NOMO-1 (cell line): Measurements from ENCODE around the gene MESD.

ENCODE experiments used
- DNase-seq, 2 experiments: peaks; one replicate each; lab custom pipeline; 2025; ENCODE audit not compliant: unreplicated experiment in 2 of 2; lab: John Stamatoyannopoulos, UW

Gene MESD

GRCh38 chr15:81015621-81016488 is 26.2 kb upstream of the MESD start:
- DNase-seq, result no peak

DNA sequence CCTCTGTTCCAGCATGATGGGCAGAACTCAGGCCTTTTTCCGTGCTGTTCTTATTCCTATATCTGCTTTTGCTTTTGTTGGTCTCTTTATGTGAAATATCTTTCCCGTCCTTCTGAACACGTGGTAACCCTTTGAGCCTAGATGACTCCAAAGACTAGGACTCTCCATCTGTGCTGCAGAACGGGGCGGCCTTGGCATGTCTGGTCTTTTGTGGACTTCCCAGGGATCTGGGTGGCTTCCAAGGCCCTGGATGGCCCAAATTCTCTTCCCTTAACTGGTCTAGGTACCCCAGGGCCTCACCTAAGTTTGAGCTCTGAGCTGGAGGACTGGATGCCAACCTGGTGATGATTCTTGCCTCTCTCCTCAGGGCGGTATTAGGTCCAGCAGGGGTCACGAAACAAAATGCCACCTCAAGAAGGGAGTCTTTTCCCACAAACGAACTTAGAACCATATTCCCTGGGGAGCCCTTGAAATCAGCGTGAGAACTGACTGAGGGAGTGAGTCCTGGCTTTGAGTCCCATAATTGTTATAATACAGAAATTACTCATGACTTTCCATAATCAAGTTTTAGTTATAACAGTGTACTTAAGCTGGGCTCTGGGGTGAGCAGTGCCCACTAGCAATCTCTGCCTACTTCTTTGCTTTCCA is 25.0 kb upstream of the MESD start:
- DNase-seq, result no peak

DNA sequence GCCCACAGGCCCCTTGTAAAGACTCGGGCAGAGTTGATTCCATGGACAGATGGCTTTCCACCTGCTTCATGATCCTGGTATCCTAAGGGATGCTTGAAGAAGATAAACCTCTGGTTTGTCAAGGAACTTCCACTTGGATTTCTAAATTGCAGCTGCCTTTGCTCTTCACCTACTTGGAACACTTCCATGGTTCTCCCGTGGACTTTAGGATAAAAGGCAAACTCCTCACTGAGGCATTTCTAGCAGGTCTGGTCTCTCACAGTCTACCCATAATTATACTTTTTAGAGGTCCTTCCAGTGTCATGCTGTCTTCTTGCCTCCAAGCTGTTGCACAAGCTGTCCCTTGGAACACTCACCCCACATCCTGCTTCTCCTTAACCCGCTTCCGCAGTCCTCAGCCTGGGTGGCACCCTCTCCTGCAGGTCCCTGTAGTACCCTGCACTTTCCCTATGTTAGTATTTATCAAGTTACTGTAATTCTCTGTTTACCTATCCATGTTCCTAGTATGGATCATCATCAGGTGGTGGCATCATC is 23.8 kb upstream of the MESD start:
- DNase-seq, result no peak

- no peak for DNase-seq
These were observed 23.0 kb upstream of the MESD start for GRCh38 chr15:81012588-81012987.

GRCh38 chr15:81011593-81011992 is 22.0 kb upstream of the MESD start:
- DNase-seq, result no peak

- DNase-seq, result no peak
These were observed 20.5 kb upstream of the MESD start for GRCh38 chr15:81010086-81010485.

- no peak for DNase-seq
These were observed 18.7 kb upstream of the MESD start for GRCh38 chr15:81008312-81008711.

DNA sequence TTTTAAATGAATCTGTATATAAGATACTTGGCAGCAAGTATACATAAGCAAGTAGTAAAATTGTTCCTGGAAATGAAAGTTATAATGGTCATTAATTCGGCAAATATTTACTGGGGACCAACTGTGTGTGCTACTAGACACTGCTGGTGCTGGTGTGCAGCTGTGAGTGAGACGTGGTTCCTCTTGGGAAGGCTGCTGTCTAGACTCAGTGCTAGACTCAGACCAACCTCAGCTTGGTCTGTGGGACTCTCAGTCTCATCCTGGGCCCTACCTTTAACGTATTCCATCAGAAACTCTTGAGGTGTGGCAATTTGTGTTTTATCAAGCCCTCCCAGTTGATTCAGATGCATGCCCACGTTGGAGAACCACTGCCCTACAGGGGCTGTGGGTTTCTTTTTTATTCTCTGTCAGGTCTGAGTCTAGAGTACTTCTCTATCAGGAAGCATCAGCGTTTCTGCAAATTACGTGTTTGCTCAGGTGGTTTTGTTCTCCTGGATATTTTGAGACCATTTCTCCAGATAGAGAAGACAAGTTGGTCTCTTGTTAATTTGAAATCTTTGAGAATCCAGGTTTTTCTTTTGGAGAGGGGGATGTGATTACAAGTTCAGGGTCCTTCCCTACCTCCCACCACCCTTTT is 17.9 kb upstream of the MESD start:
- DNase-seq, result no peak

DNA sequence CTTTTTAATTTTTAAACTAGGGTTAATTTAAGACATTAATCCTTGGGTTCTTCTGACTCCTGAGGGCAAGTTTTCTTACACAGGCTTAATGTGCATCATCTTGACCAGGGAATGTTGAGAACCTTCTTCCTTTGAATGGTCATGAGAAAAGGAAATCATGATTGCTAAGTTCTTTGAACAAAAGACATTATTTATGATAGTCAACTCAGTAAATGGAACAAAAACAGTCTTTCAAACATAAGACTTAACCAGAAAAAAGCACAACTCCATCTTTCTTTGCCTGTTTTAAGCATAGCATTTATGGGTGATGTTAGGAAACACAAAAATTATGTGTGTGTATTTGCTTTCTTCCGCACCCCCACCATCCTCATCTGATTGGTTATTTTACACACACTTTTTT is 16.5 kb upstream of the MESD start:
- no peak for DNase-seq

GRCh38 chr15:81003097-81003350 is 13.4 kb upstream of the MESD start:
- no peak for DNase-seq

DNA sequence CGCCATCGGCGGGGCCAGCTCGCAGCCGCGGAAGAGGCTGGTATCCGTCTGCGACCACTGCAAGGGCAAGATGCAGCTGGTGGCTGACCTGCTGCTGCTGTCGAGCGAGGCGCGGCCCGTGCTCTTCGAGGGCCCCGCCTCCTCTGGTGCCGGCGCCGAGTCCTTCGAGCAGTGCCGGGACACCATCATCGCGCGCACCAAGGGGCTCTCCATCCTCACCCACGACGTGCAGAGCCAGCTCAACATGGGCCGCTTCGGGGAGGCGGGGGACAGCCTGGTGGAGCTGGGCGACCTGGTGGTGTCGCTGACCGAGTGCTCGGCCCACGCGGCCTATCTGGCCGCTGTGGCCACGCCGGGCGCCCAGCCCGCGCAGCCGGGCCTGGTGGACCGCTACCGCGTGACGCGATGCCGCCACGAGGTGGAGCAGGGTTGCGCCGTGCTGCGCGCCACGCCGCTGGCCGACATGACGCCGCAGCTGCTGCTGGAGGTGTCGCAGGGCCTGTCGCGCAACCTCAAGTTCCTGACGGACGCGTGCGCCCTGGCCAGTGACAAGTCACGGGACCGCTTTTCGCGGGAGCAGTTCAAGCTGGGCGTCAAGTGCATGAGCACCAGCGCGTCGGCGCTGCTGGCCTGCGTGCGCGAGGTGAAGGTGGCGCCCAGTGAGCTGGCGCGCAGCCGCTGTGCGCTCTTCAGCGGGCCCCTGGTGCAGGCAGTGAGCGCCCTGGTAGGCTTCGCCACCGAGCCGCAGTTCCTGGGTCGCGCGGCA is 12.9 kb upstream of the MESD start:
- DNase-seq, result no peak

DNA sequence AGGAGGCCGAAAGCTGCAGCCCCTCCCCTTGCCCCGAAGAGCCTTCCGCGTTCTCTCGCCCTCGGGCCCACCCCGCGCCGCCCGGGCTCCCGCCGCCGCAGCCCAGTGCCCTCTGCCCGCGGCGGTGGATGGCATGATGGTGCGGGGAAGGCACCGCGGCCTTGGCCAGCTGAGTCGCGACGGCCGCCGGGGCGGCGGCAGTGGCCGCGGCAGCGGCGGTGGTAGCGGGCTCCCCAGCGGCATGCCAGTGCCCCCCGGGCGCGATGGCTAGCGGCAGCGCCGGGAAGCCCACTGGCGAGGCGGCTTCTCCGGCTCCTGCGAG is 12.4 kb upstream of the MESD start:
- DNase-seq, result no peak

DNA sequence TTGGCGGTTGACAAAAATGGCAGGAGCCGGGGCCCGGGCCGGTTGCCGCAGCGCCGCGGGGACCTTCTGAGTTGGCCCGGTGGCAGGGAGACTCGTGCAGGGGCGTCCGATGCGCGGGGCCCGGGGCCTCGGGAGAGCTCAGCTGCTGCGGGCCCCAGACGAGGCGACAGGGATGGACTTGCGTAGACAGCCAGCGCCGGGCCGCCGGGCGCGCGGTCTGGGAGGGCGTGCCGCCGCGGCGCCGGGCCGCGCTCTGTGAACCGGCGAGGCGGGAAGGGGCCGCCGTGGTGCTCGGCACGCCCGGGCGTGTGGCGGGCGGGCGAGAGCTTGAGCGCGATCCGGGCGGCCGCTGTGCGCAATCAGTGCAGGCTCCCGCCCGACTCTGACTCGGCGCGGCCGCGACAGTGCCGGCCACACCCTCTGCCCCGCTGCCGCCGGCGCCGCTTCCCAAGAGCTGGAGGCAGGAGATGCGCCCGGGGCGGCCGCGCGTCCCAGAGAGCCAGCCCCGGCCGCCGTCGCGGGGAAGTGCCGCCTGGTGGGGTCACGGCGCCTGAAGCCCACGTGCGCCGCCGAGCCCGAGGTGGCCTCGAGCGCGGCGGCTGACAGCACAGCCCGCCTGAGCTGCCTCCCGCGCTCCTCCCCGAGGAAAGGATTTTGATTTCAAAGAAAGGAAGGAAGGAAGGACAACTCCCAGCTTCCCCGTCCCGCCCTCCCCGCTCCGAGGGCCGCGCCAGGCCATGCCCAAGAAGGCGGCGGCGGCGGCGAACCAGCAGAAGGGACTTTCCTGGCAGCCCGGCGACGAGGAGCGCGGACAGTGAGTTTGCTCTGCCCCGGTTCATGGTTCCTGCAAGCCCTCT is 11.8 kb upstream of the MESD start:
- peak in 1 of 2 experiments; percentile 22 for DNase-seq

GRCh38 chr15:81000624-81001151 is 11.1 kb upstream of the MESD start, which contains the start of gene TLNRD1:
Gene TLNRD1, plus strand, starts transcription at chr15:81000923. Its CDS starts 1,349 bp downstream, at chr15:81002272.
- peak; percentile 91 to 93 for DNase-seq

GRCh38 chr15:81000144-81000623 is 10.6 kb upstream of the MESD start:
- DNase-seq, result peak in 1 of 2 experiments; percentile 31

- peak in 1 of 2 experiments; percentile 51 for DNase-seq
These were observed 10.0 kb upstream of the MESD start for GRCh38 chr15:80999623-81000036.

DNA sequence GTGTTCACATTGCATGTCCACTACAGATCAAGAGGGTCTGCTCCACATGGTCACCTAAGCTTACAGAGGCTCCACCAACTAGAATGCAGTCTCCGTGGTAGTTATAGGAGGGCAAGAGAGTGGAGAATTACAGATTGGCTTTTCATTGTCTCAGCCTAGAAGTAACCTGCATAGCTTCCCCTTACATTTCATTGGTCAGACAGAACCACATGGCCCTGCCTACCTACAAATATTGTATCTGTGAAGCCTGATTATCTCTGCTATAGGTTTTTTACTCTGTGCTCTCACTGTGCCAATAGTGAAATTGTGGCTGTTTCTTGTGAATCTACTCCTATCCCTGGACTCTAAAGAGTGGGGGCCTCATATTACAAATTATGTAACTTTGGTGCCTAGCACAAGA is 8.6 kb upstream of the MESD start:
- no peak for DNase-seq

GRCh38 chr15:80997692-80998091 is 8.1 kb upstream of the MESD start:
- no peak for DNase-seq

GRCh38 chr15:80996247-80996646 is 6.6 kb upstream of the MESD start:
- peak in 1 of 2 experiments; percentile 11 for DNase-seq

GRCh38 chr15:80992441-80992840 is 2.8 kb upstream of the MESD start:
- no peak for DNase-seq
